HG03571 (cell line): Measurements from ENCODE around the gene MPHOSPH6.
"Not testable (repeated sequence)": the region's sequence is repeated elsewhere in the genome, so short reads cannot be mapped to it uniquely, and the experiment has no call there.

Experiments used
- ATAC-seq: cut with Tn5 transposase; IDR thresholded peaks from one replicate; pipeline ENCODE4 v1.9.1; 2021; ENCODE audit not compliant: unreplicated experiment

The MPHOSPH6 gene

GRCh38 chr16:82176204-82176603 is 6.2 kb upstream of the MPHOSPH6 start:
- ATAC-seq = no peak

- no peak for ATAC-seq
These were observed 5.6 kb upstream of the MPHOSPH6 start for GRCh38 chr16:82175627-82176026.

- ATAC-seq = no peak
These were observed 2.4 kb downstream of the MPHOSPH6 start for GRCh38 chr16:82167670-82168069.

- no peak for ATAC-seq
These were observed 9.8 kb downstream of the MPHOSPH6 start for GRCh38 chr16:82160226-82160625.

- ATAC-seq = no peak
These were observed 12.2 kb downstream of the MPHOSPH6 start for GRCh38 chr16:82157836-82158235.

- ATAC-seq = no peak
These were observed 12.6 kb downstream of the MPHOSPH6 start for GRCh38 chr16:82157534-82157812.

GRCh38 chr16:82156761-82157533 is 13.1 kb downstream of the MPHOSPH6 start:
- no peak for ATAC-seq

GRCh38 chr16:82152641-82153112 is 17.3 kb downstream of the MPHOSPH6 start:
- no peak for ATAC-seq

GRCh38 chr16:82152196-82152595 is 17.8 kb downstream of the MPHOSPH6 start:
- no peak for ATAC-seq

GRCh38 chr16:82150549-82150948 is 19.5 kb downstream of the MPHOSPH6 start:
- ATAC-seq = no peak

- ATAC-seq = no peak
These were observed 20.5 kb downstream of the MPHOSPH6 start for GRCh38 chr16:82149536-82149935.

GRCh38 chr16:82147546-82147945 is 22.5 kb downstream of the MPHOSPH6 start:
- ATAC-seq = no peak

- no peak for ATAC-seq
These were observed 23.1 kb downstream of the MPHOSPH6 start for GRCh38 chr16:82146957-82147356.

GRCh38 chr16:82146556-82146955 is 23.5 kb downstream of the MPHOSPH6 start:
- ATAC-seq = no peak

- not testable (repeated sequence) for ATAC-seq
These were observed 30.8 kb downstream of the MPHOSPH6 start for GRCh38 chr16:82139286-82139571.

- no peak for ATAC-seq
These were observed 31.3 kb downstream of the MPHOSPH6 start for GRCh38 chr16:82138478-82139285.

- ATAC-seq = no peak
These were observed 32.2 kb downstream of the MPHOSPH6 start for GRCh38 chr16:82137822-82138167.

- ATAC-seq = no peak
These were observed 32.8 kb downstream of the MPHOSPH6 start for GRCh38 chr16:82136956-82137821.

GRCh38 chr16:82135844-82136243 is 34.2 kb downstream of the MPHOSPH6 start:
- ATAC-seq = no peak

GRCh38 chr16:82134846-82135245 is 35.2 kb downstream of the MPHOSPH6 start:
- no peak for ATAC-seq

GRCh38 chr16:82133798-82134197 is 36.2 kb downstream of the MPHOSPH6 start:
- ATAC-seq = no peak

GRCh38 chr16:82129881-82130280 is 40.1 kb downstream of the MPHOSPH6 start:
- no peak for ATAC-seq
